ENCODE data around the gene TRMT44.

GRCh38 chr4:8523766-8524165 lies 83.2 kb downstream of the TRMT44 start:
- TF ChIP-seq CTCF (IDR thresholded peaks at IDR 0.05) (no peak), ZFX (IDR thresholded peaks at IDR 0.05; ENCODE audit: borderline replicate concordance) (no peak)
